Left renal cortex interstitium (tissue), 4 donors: ENCODE results near the gene TOB1. TPM values are rescaled to one million over a fixed set of nuclear protein-coding genes. Genes with fewer than 3 reads are reported as not detected.

ENCODE experiments used
- polyA plus RNA-seq, 4 donors: library from polyadenylated mRNA; unstranded; fragments of 120-200 nt; gene quantifications; one replicate each; pipeline ENCODE4 v1.2.1, GENCODE V29; 2013; ENCODE audit not compliant: insufficient read length in 4 of 4

TOB1 gene
- polyA plus RNA-seq, 4 donors, result 34.1 to 44.2 (median 39.6) TPM

Other genes starting within 250 kb of the TOB1 start
- gene ABCC3, start 231.5 kb downstream of the TOB1 start, polyA plus RNA-seq, result 10 to 100 TPM in 2 of 4 donors, 1 to 10 TPM in 2; 5.3 to 14.4 (median 9.4) TPM
- gene ANKRD40, start 158.4 kb downstream of the TOB1 start, polyA plus RNA-seq, result 10 to 100 TPM; 42.1 to 45.4 (median 44.7) TPM
- 100 to 1,000 TPM; 458 to 697 (median 608) TPM for gene LUC7L3, start 146.8 kb downstream of the TOB1 start, polyA plus RNA-seq
- gene ANKRD40CL, start 98.8 kb downstream of the TOB1 start, polyA plus RNA-seq, result under 1 TPM in 3 of 4 donors, not detected in 1; 0.17 to 0.46 (median 0.30) TPM
- gene WFIKKN2, start 30.8 kb downstream of the TOB1 start, polyA plus RNA-seq, result 1 to 10 TPM in 2 of 4 donors, under 1 TPM in 2; 0.74 to 2.3 (median 1.1) TPM